ENCODE measurements around the gene SEMA6B.

SEMA6B gene

GRCh38 chr19:4591320-4591719 lies 31.8 kb upstream of the SEMA6B start:
- H3K4me3 ChIP-seq (ENCODE audit: low read length): no peak overlapping the region
- H3K4me1 ChIP-seq (ENCODE audit: control insufficient read depth, low read length): no peaks in the 10 kb centered on the region
- H4K20me1 ChIP-seq (ENCODE audit: control insufficient read depth, insufficient read depth, low read depth, low read length): no peaks in the 10 kb centered on the region
- H3K79me2 ChIP-seq (ENCODE audit: control insufficient read depth, low read length): no peaks in the 10 kb centered on the region
- H3K4me2 ChIP-seq (ENCODE audit: low read length): no peak overlapping the region
- no peaks in the 10 kb centered on the region for H3F3A ChIP-seq (ENCODE audit: control insufficient read depth, insufficient read depth)
- H3K27ac ChIP-seq (ENCODE audit: low read depth, low read length): no peak overlapping the region
- H3K36me3 ChIP-seq (ENCODE audit: control insufficient read depth, low read length): no peaks in the 10 kb centered on the region
- TF ChIP-seq, protein P1, sequence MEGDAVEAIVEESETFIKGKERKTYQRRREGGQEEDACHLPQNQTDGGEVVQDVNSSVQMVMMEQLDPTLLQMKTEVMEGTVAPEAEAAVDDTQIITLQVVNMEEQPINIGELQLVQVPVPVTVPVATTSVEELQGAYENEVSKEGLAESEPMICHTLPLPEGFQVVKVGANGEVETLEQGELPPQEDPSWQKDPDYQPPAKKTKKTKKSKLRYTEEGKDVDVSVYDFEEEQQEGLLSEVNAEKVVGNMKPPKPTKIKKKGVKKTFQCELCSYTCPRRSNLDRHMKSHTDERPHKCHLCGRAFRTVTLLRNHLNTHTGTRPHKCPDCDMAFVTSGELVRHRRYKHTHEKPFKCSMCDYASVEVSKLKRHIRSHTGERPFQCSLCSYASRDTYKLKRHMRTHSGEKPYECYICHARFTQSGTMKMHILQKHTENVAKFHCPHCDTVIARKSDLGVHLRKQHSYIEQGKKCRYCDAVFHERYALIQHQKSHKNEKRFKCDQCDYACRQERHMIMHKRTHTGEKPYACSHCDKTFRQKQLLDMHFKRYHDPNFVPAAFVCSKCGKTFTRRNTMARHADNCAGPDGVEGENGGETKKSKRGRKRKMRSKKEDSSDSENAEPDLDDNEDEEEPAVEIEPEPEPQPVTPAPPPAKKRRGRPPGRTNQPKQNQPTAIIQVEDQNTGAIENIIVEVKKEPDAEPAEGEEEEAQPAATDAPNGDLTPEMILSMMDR (IDR thresholded peaks at IDR 0.05; ENCODE audit: low read depth, low read length, poor library complexity, severe bottlenecking): no peak
- no peak for TF ChIP-seq EZH2phosphoT487 (IDR thresholded peaks at IDR 0.05; ENCODE audit: borderline replicate concordance, low read length)
- peaks cover 22% of the 10 kb centered on the region for H3K27me3 ChIP-seq (ENCODE audit: control insufficient read depth, low read length)
- H3K9me3 ChIP-seq (ENCODE audit: control insufficient read depth, insufficient read depth, low read length): no peaks in the 10 kb centered on the region
- no peaks in the 10 kb centered on the region for H3K9me2 ChIP-seq (replicated peaks; ENCODE audit: control insufficient read depth, low read length)

GRCh38 chr19:4590559-4590958 lies 31.1 kb upstream of the SEMA6B start:
- no peaks in the 10 kb centered on the region for H3K9me3 ChIP-seq (ENCODE audit: control insufficient read depth, insufficient read depth, low read length)
- no peak overlapping the region for H3K27ac ChIP-seq (ENCODE audit: low read depth, low read length)
- H3K4me3 ChIP-seq (ENCODE audit: low read length): no peak overlapping the region
- H3K79me2 ChIP-seq (ENCODE audit: control insufficient read depth, low read length): no peaks in the 10 kb centered on the region
- no peaks in the 10 kb centered on the region for H3K9me2 ChIP-seq (replicated peaks; ENCODE audit: control insufficient read depth, low read length)
- H3K27me3 ChIP-seq (ENCODE audit: control insufficient read depth, low read length): peaks cover 27% of the 10 kb centered on the region
- H3K4me1 ChIP-seq (ENCODE audit: control insufficient read depth, low read length): no peaks in the 10 kb centered on the region
- no peaks in the 10 kb centered on the region for H4K20me1 ChIP-seq (ENCODE audit: control insufficient read depth, insufficient read depth, low read depth, low read length)
- no peak overlapping the region for H3K4me2 ChIP-seq (ENCODE audit: low read length)
- 0 out of 2 replicates have a peak, but pooled peaks cover 3% of the 10 kb centered on the region for H3F3A ChIP-seq (ENCODE audit: control insufficient read depth, insufficient read depth)
- TF ChIP-seq, protein P1 (IDR thresholded peaks at IDR 0.05; ENCODE audit: low read depth, low read length, poor library complexity, severe bottlenecking): no peak
- TF ChIP-seq EZH2phosphoT487 (IDR thresholded peaks at IDR 0.05; ENCODE audit: borderline replicate concordance, low read length): no peak
- no peaks in the 10 kb centered on the region for H3K36me3 ChIP-seq (ENCODE audit: control insufficient read depth, low read length)

GRCh38 chr19:4589579-4590410 lies 30.3 kb upstream of the SEMA6B start:
- H3K36me3 ChIP-seq (ENCODE audit: control insufficient read depth, low read length): no peaks in the 10 kb centered on the region
- H3K27ac ChIP-seq (ENCODE audit: low read depth, low read length): no peak overlapping the region
- H3K27me3 ChIP-seq (ENCODE audit: control insufficient read depth, low read length): peaks cover 35% of the 10 kb centered on the region
- H3F3A ChIP-seq (ENCODE audit: control insufficient read depth, insufficient read depth): 0 out of 2 replicates have a peak, but pooled peaks cover 3% of the 10 kb centered on the region
- no peaks in the 10 kb centered on the region for H3K79me2 ChIP-seq (ENCODE audit: control insufficient read depth, low read length)
- H3K9me3 ChIP-seq (ENCODE audit: control insufficient read depth, insufficient read depth, low read length): no peaks in the 10 kb centered on the region
- H3K4me3 ChIP-seq (ENCODE audit: low read length): no peak overlapping the region
- H3K4me1 ChIP-seq (ENCODE audit: control insufficient read depth, low read length): no peaks in the 10 kb centered on the region
- no peak overlapping the region for H3K4me2 ChIP-seq (ENCODE audit: low read length)
- no peak for TF ChIP-seq EZH2phosphoT487 (IDR thresholded peaks at IDR 0.05; ENCODE audit: borderline replicate concordance, low read length)
- TF ChIP-seq, protein P1 (IDR thresholded peaks at IDR 0.05; ENCODE audit: low read depth, low read length, poor library complexity, severe bottlenecking): peak; percentile 66
- no peaks in the 10 kb centered on the region for H3K9me2 ChIP-seq (replicated peaks; ENCODE audit: control insufficient read depth, low read length)
- H4K20me1 ChIP-seq (ENCODE audit: control insufficient read depth, insufficient read depth, low read depth, low read length): no peaks in the 10 kb centered on the region

Data from DOHH2 (cell line).